ENCODE results near the gene RGL2.

- TF ChIP-seq CTCF (IDR thresholded peaks at IDR 0.05; ENCODE audit: low read length) (no peak), EZH2 (IDR thresholded peaks at IDR 0.05; ENCODE audit: borderline replicate concordance, low read length) (no peak)
These were observed 22.5 kb upstream of the RGL2 start for GRCh38 chr6:33321227-33321626.

All from OCI-LY1 (cell line).